OCI-LY1 (cell line): ENCODE measurements around the gene RBM25.
"Not testable (repeated sequence)": the region's sequence is repeated elsewhere in the genome, so short reads cannot be mapped to it uniquely, and the experiment has no call there.

ENCODE experiments used
- H2AFZ ChIP-seq: fragments of 200-600 bp; sonication (generic), shearing (Covaris generic); 2 replicates; pipeline ENCODE4 v1.6.0; 2014; ENCODE audit warnings: antibody characterized with exemption, mild to moderate bottlenecking, low read length
- H3F3A ChIP-seq: fragments of 200-600 bp; sonication (generic), shearing (Covaris generic); 2 replicates; pipeline ENCODE4 v1.6.0; 2014; ENCODE audit warnings: mild to moderate bottlenecking, antibody characterized with exemption, low read length, moderate library complexity; ENCODE audit not compliant: insufficient read depth
- H3K27ac ChIP-seq: fragments of 200-600 bp; sonication (generic); 2 replicates; pipeline ENCODE4 v1.5.1; 2014; ENCODE audit warnings: low read length, mixed run types, mild to moderate bottlenecking, low read depth; ENCODE audit not compliant: poor library complexity, severe bottlenecking
- H3K27me3 ChIP-seq: fragments of 200-600 bp; sonication (generic); 2 replicates; pipeline ENCODE4 v1.6.0; 2014; ENCODE audit warnings: antibody characterized with exemption, mild to moderate bottlenecking, low read length, moderate library complexity; ENCODE audit not compliant: insufficient read depth
- H3K36me3 ChIP-seq: fragments of 200-600 bp; sonication (generic); 2 replicates; pipeline ENCODE4 v1.6.1; 2014; ENCODE audit warnings: mild to moderate bottlenecking, antibody characterized with exemption, low read length, moderate library complexity, mixed read lengths; ENCODE audit not compliant: insufficient read depth
- H3K4me1 ChIP-seq: fragments of 200-600 bp; sonication (generic); 2 replicates; pipeline ENCODE4 v1.5.1; 2014; ENCODE audit warnings: mild to moderate bottlenecking, low read length, moderate library complexity; ENCODE audit not compliant: insufficient read depth, severe bottlenecking
- H3K4me2 ChIP-seq: fragments of 200-600 bp; sonication (generic), shearing (Covaris generic); 2 replicates; pipeline ENCODE4 v1.6.1; 2014; ENCODE audit warnings: low read length
- H3K4me3 ChIP-seq: fragments of 200-600 bp; sonication (generic); 2 replicates; pipeline ENCODE4 v1.5.1; 2014; ENCODE audit warnings: low read length, low read depth, mild to moderate bottlenecking, mixed read lengths; ENCODE audit not compliant: poor library complexity, severe bottlenecking
- H3K79me2 ChIP-seq: fragments of 200-600 bp; shearing (Covaris generic); 2 replicates; pipeline ENCODE4 v1.6.1; 2016; ENCODE audit warnings: mixed run types, low read length, mixed read lengths; ENCODE audit not compliant: insufficient read depth
- H3K9ac ChIP-seq: fragments of 200-600 bp; sonication (generic), shearing (Covaris generic); 2 replicates; pipeline ENCODE4 v1.6.1; 2014; ENCODE audit warnings: mild to moderate bottlenecking, low read length, mixed read lengths
- H3K9me2 ChIP-seq: fragments of 200-600 bp; sonication (generic), shearing (Covaris generic); 2 replicates; pipeline ENCODE4 v1.6.1; 2014; ENCODE audit warnings: low read depth, mild to moderate bottlenecking, low read length, mixed read lengths
- H3K9me3 ChIP-seq: fragments of 200-600 bp; shearing (Covaris generic); 2 replicates; pipeline ENCODE4 v1.6.1; 2014; ENCODE audit warnings: low read length, mixed read lengths
- H4K20me1 ChIP-seq: fragments of 200-600 bp; sonication (generic), shearing (Covaris generic); 2 replicates; pipeline ENCODE4 v1.6.0; 2016; ENCODE audit warnings: mild to moderate bottlenecking, low read length; ENCODE audit not compliant: insufficient read depth
- CTCF ChIP-seq: fragments of 200-600 bp; sonication (generic), shearing (Covaris generic); IDR thresholded peaks from 2 replicates; pipeline ENCODE4 v1.5.1; 2017; ENCODE audit warnings: mild to moderate bottlenecking, antibody characterized with exemption, low read length, moderate library complexity, mixed read lengths
- EZH2 ChIP-seq: fragments of 200-600 bp; sonication (generic), shearing (Covaris generic); IDR thresholded peaks from 2 replicates; pipeline ENCODE4 v1.8.0; 2017; ENCODE audit warnings: borderline replicate concordance, mixed run types, mild to moderate bottlenecking, antibody characterized with exemption, low read length, moderate library complexity, mixed read lengths

RBM25 gene

GRCh38 chr14:73058224-73058921 is at the start of gene RBM25:
Gene RBM25, plus strand, starts transcription at chr14:73058534. Its CDS starts 13,108 bp downstream, at chr14:73071642.
- Histone ChIP-seq H3K79me2 (peaks cover 47% of the 10 kb centered on the region), H3K27me3 (no peaks in the 10 kb centered on the region), H3K4me1 (peaks cover 29% of the 10 kb centered on the region), H4K20me1 (no peaks in the 10 kb centered on the region), H3K36me3 (peaks cover 33% of the 10 kb centered on the region), H3K4me3 (peak within 1 kb of the TSS; percentile 94), H3K4me2 (peak within 1 kb of the TSS; percentile 98), H3K9ac (peak within 1 kb of the TSS; percentile 95), H3K9me3 (no peaks in the 10 kb centered on the region), H3K27ac (peak within 1 kb of the TSS; percentile 79), H3K9me2 (no peaks in the 10 kb centered on the region), H3F3A (no peaks in the 10 kb centered on the region), H2AFZ (no peak within 1 kb of the TSS)
- no peak; the same call in 1 of the 2 replicates for TF ChIP-seq CTCF
- no peak for TF ChIP-seq EZH2

GRCh38 chr14:73011189-73011588 is 47.1 kb upstream of the RBM25 start:
- not testable (repeated sequence) for H3K4me3 ChIP-seq

GRCh38 chr14:73014105-73014504 is 44.2 kb upstream of the RBM25 start:
- no peak overlapping the region for H2AFZ ChIP-seq
- no peak overlapping the region for H3K27ac ChIP-seq
- H3K9me2 ChIP-seq, result no peaks in the 10 kb centered on the region
- H3K4me2 ChIP-seq, result no peak overlapping the region
- H3F3A ChIP-seq, result no peaks in the 10 kb centered on the region
- H3K79me2 ChIP-seq, result no peaks in the 10 kb centered on the region
- H3K4me3 ChIP-seq, result no peak overlapping the region
- no peaks in the 10 kb centered on the region for H4K20me1 ChIP-seq
- no peaks in the 10 kb centered on the region for H3K4me1 ChIP-seq
- TF ChIP-seq EZH2 (no peak), CTCF (no peak)
- no peak overlapping the region for H3K9ac ChIP-seq
- H3K9me3 ChIP-seq, result no peaks in the 10 kb centered on the region
- H3K36me3 ChIP-seq, result peaks cover 27% of the 10 kb centered on the region
- no peaks in the 10 kb centered on the region for H3K27me3 ChIP-seq

More at GRCh38 chr14:73011189-73011588, 47.1 kb upstream of the RBM25 start:
- peaks cover 30% of the 10 kb centered on the region for H3K36me3 ChIP-seq
- H3K9ac ChIP-seq, H4K20me1 ChIP-seq, H3K9me2 ChIP-seq, H3K27ac ChIP-seq, H3F3A ChIP-seq, H3K4me1 ChIP-seq, H3K4me2 ChIP-seq, H3K27me3 ChIP-seq, H3K9me3 ChIP-seq, H2AFZ ChIP-seq, H3K79me2 ChIP-seq: not testable (repeated sequence)

GRCh38 chr14:73015552-73015951 is 42.8 kb upstream of the RBM25 start:
- H3F3A ChIP-seq, H3K4me1 ChIP-seq, H3K9ac ChIP-seq, H3K4me3 ChIP-seq, H3K79me2 ChIP-seq, H4K20me1 ChIP-seq, H3K27me3 ChIP-seq, H3K4me2 ChIP-seq, H3K27ac ChIP-seq, H3K9me3 ChIP-seq, H3K9me2 ChIP-seq, H2AFZ ChIP-seq: not testable (repeated sequence)
- peaks cover 17% of the 10 kb centered on the region; the same call in 1 of the 2 replicates for H3K36me3 ChIP-seq

GRCh38 chr14:73016011-73016410 is 42.3 kb upstream of the RBM25 start:
- not testable (repeated sequence) for H3K9me3 ChIP-seq, H4K20me1 ChIP-seq, H3K4me1 ChIP-seq, H3K4me2 ChIP-seq, H3K27ac ChIP-seq, H2AFZ ChIP-seq, H3K27me3 ChIP-seq, H3K4me3 ChIP-seq, H3K79me2 ChIP-seq, H3F3A ChIP-seq, H3K9ac ChIP-seq, H3K9me2 ChIP-seq
- peaks cover 17% of the 10 kb centered on the region; the same call in 1 of the 2 replicates for H3K36me3 ChIP-seq
